CD4-positive, CD25-positive, alpha-beta regulatory T cell (primary cell): ENCODE data around the gene CAMKK2. TPM values are rescaled to one million over a fixed set of nuclear protein-coding genes. Genes with fewer than 3 reads are reported as not detected.
"Not testable (repeated sequence)": the region's sequence is repeated elsewhere in the genome, so short reads cannot be mapped to it uniquely, and the experiment has no call there.

Experiments
- ATAC-seq, 2 donors: fragments of 150-1000 bp; cut with Tn5 transposase; one replicate each; pipeline ENCODE4 v1.10.0; 2021; ENCODE audit warnings: low read depth in 2 of 2, moderate number of reproducible peaks in 2 of 2, moderate library complexity in 1 of 2
- DNase-seq, 3 donors: peaks; one replicate each; pipeline versions ENCODE4 v3.0.0 to v3.0.0-alpha.2; 2012 to 2022; ENCODE audit warnings: mixed read lengths in 1 of 3
- H3K27ac ChIP-seq: one replicate; pipeline ENCODE4 v1.7.0; 2013; ENCODE audit warnings: mild to moderate bottlenecking, low read length; ENCODE audit not compliant: insufficient read depth, poor library complexity, severe bottlenecking
- H3K27me3 ChIP-seq: one replicate; pipeline ENCODE4 v1.7.0; 2013; ENCODE audit warnings: low read length; ENCODE audit not compliant: control insufficient read depth, insufficient read depth
- H3K36me3 ChIP-seq: one replicate; pipeline ENCODE4 v1.7.0; 2013; ENCODE audit warnings: mild to moderate bottlenecking, low read length, moderate library complexity; ENCODE audit not compliant: control insufficient read depth, insufficient read depth
- H3K4me1 ChIP-seq: 2 replicates; pipeline ENCODE4 v1.7.0; 2013; ENCODE audit warnings: mild to moderate bottlenecking, low read length; ENCODE audit not compliant: insufficient read depth, control insufficient read depth, poor library complexity, severe bottlenecking
- H3K4me3 ChIP-seq: one replicate; pipeline ENCODE4 v1.7.0; 2013; ENCODE audit warnings: low read depth, mild to moderate bottlenecking, low read length, moderate library complexity
- H3K9me3 ChIP-seq, 2 experiments: 1 replicate in 1 of 2; 2 replicates in 1 of 2; pipeline ENCODE4 v1.7.0; 2013; ENCODE audit warnings: low read length in 2 of 2, mild to moderate bottlenecking in 1 of 2, moderate library complexity in 1 of 2; ENCODE audit not compliant: control insufficient read depth in 2 of 2
- H3K27ac Mint-ChIP-seq, 3 donors: one replicate each; pipeline ENCODE4 v1.8.0; 2020 to 2022; ENCODE audit warnings: mild to moderate bottlenecking in 3 of 3, mixed read lengths in 3 of 3, moderate library complexity in 2 of 3
- H3K27me3 Mint-ChIP-seq: one replicate; pipeline ENCODE4 v1.8.0; 2022; ENCODE audit warnings: mild to moderate bottlenecking, mixed read lengths
- H3K36me3 Mint-ChIP-seq: one replicate; pipeline ENCODE4 v1.8.0; 2020; ENCODE audit warnings: mixed read lengths
- H3K4me1 Mint-ChIP-seq, 4 donors: one replicate each; pipeline ENCODE4 v1.8.0; 2020 to 2022; ENCODE audit warnings: mixed read lengths in 4 of 4, mild to moderate bottlenecking in 1 of 4
- H3K4me3 Mint-ChIP-seq, 4 donors: one replicate each; pipeline ENCODE4 v1.8.0; 2020 to 2022; ENCODE audit warnings: mild to moderate bottlenecking in 4 of 4, mixed read lengths in 4 of 4, moderate library complexity in 3 of 4
- H3K9me3 Mint-ChIP-seq, 7 donors: one replicate each; pipeline ENCODE4 v1.8.0; 2020 to 2022; ENCODE audit warnings: mixed read lengths in 7 of 7, mild to moderate bottlenecking in 3 of 7, moderate library complexity in 2 of 7
- polyA plus RNA-seq, 4 donors: library from polyadenylated mRNA; unstranded; fragments of 300-500 nt; fragmentation: Illumina TruSeq; gene quantifications; one replicate each; pipeline ENCODE4 v1.2.3, GENCODE V29; 2021
- total RNA-seq: library from RNA; stranded (reverse); gene quantifications from one replicate; pipeline ENCODE4 v1.2.3, GENCODE V29; 2022

The CAMKK2 gene
- total and polyA plus RNA-seq, 5 donors from 2014 or later: 9.6 to 15.2 (median 12.1) TPM

GRCh38 chr12:121208571-121208970, 87.9 kb downstream of the CAMKK2 start:
- not testable (repeated sequence) for H3K9me3 ChIP-seq, H3K27me3 Mint-ChIP-seq, H3K36me3 Mint-ChIP-seq, H3K27me3 ChIP-seq, H3K4me3 ChIP-seq, DNase-seq, H3K9me3 Mint-ChIP-seq, H3K36me3 ChIP-seq, H3K27ac ChIP-seq, ATAC-seq
- Mint-ChIP-seq H3K4me1 (peaks cover 4 to 27% (median 13%) of the 10 kb centered on the region in 4 donors), H3K27ac (peak overlapping the region in 2 of 3 donors; percentile 47 to 51), H3K4me3 (peak overlapping the region; percentile 81 to 93 (median 85))
- H3K4me1 ChIP-seq: peaks cover 10% of the 10 kb centered on the region

- Histone ChIP-seq H3K27ac (no peak overlapping the region), H3K36me3 (no peaks in the 10 kb centered on the region), H3K4me3 (no peak overlapping the region), H3K4me1 (peaks cover 5% of the 10 kb centered on the region), H3K9me3 (no peaks in the 10 kb centered on the region), H3K27me3 (no peaks in the 10 kb centered on the region)
- ATAC-seq (no peak), DNase-seq (no peak)
- Mint-ChIP-seq H3K4me3 (peak overlapping the region in 1 of 4 donors; percentile 41), H3K27me3 (peaks cover 20% of the 10 kb centered on the region), H3K36me3 (no peaks in the 10 kb centered on the region), H3K4me1 (peaks cover 2 to 5% (median 5%) of the 10 kb centered on the region in 4 donors), H3K9me3 (no peaks in the 10 kb centered on the region), H3K27ac (no peak overlapping the region)
Measured at GRCh38 chr12:121205491-121205890, 91.0 kb downstream of the CAMKK2 start.

GRCh38 chr12:121203482-121203881, 93.0 kb downstream of the CAMKK2 start:
- Mint-ChIP-seq H3K36me3 (no peaks in the 10 kb centered on the region), H3K27ac (no peak overlapping the region), H3K4me3 (no peak overlapping the region), H3K4me1 (peaks cover 0 to 5% (median 2%) of the 10 kb centered on the region in 4 donors), H3K9me3 (no peaks in the 10 kb centered on the region), H3K27me3 (peaks cover 19% of the 10 kb centered on the region)
- no peaks in the 10 kb centered on the region for H3K36me3 ChIP-seq
- no peak overlapping the region for H3K27ac ChIP-seq
- H3K4me3 ChIP-seq: no peak overlapping the region
- no peaks in the 10 kb centered on the region for H3K27me3 ChIP-seq
- ATAC-seq (no peak), DNase-seq (no peak)
- H3K4me1 ChIP-seq: no peaks in the 10 kb centered on the region
- no peaks in the 10 kb centered on the region for H3K9me3 ChIP-seq

DNA sequence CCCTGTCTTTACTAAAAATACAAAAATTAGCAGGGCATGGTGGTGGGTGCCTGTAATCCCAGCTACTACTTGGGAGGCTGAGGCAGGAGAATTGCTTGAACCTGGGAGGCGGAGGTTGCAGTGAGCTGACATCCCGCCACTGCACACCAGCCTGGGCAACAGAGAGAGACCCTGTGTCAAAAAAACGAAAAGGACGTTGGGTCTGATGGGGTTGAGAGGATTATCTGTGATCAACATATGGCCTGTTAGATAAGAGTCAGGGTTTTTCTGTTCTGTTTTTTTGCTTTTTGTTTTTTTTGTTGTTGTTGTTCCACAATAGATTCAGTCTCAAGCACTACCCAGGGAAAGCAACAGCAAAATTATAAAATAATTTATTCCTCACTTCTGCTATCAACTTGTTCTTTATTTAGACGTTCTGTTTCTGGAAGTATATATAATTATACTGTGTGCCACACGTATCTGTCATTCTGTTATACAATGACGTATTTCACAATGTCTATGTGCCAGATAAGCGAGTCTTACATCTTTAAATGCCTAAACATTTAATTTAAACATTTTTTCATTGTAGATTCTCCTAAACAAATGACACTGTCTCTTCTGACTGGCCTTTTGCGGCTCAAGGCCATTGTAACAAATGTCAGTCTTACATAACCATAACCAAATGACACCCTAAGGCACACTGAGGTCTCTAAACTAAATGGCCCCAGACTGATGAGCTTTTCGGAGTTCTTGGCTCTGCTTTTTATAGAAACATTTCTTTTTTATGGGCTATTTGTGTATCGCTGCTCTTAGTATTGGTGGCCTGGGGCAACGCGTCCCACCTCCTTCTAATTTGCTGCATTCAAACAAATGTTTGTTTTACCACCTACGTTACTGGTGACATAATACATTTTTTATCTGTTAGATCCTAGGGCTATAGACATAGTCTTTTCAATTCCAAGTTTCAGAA, 93.8 kb downstream of the CAMKK2 start:
- H3K27me3 Mint-ChIP-seq: peaks cover 25% of the 10 kb centered on the region
- H3K27ac ChIP-seq: no peak overlapping the region
- no peaks in the 10 kb centered on the region for H3K9me3 Mint-ChIP-seq

DNA sequence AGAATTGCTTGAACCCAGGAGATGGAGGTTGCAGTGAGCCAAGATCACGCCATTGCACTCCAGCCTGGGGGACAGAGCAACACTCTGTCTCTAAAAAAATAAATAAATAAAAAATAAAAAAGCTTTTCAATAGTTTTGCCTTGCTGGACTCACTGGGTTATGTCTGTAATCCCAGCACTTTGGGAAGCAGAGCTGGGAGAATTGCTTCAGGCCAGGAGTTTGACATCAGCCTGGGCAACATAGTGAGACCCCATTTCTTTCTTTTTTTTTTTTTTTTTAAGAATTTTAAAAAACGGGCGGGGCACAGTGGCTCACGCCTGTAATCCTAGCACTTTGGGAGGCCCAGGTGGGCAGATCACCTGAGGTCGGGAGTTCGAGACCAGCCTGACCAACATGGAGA, 95.4 kb downstream of the CAMKK2 start:
- Mint-ChIP-seq H3K4me1 (peaks cover 0 to 11% (median 2%) of the 10 kb centered on the region in 4 donors), H3K27me3 (peaks cover 27% of the 10 kb centered on the region)
- H3K27ac Mint-ChIP-seq, H3K27ac ChIP-seq, DNase-seq, H3K9me3 ChIP-seq, H3K4me1 ChIP-seq, H3K4me3 ChIP-seq, H3K36me3 Mint-ChIP-seq, H3K4me3 Mint-ChIP-seq, H3K36me3 ChIP-seq, ATAC-seq, H3K9me3 Mint-ChIP-seq, H3K27me3 ChIP-seq: not testable (repeated sequence)

More for the DNA sequence above, 93.8 kb downstream of the CAMKK2 start:
- Mint-ChIP-seq H3K4me3 (no peak overlapping the region), H3K36me3 (no peaks in the 10 kb centered on the region), H3K4me1 (peaks cover 0 to 6% (median 2%) of the 10 kb centered on the region in 4 donors), H3K27ac (no peak overlapping the region)
- no peak overlapping the region for H3K4me3 ChIP-seq
- H3K27me3 ChIP-seq: no peaks in the 10 kb centered on the region
- H3K9me3 ChIP-seq: no peaks in the 10 kb centered on the region
- DNase-seq: no peak
- no peaks in the 10 kb centered on the region for H3K4me1 ChIP-seq
- ATAC-seq: no peak
- H3K36me3 ChIP-seq: no peaks in the 10 kb centered on the region

DNA sequence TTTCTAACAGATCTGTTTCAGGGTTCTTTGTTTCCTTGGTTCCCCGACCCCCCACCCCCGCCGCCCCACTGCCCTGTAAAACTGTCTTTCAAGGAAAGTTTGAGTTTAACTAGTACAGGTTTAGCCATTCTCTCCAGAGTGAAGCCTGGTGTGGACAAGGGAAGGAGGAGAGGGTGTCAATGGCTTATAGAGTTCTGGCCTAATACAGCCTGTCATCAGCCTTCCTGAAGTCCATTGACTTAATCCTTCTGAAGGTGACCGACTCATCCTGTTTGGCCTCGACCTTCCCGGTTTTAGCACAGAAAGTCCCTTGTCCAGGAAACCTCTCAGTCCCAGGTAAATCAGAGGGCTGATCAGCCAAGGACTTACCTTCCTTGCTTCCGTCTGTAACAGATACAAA, 97.6 kb downstream of the CAMKK2 start:
- H3K4me1 ChIP-seq: no peaks in the 10 kb centered on the region
- Mint-ChIP-seq H3K27me3 (peaks cover 27% of the 10 kb centered on the region), H3K4me3 (no peak overlapping the region), H3K27ac (no peak overlapping the region), H3K9me3 (no peaks in the 10 kb centered on the region), H3K4me1 (peaks cover 0 to 8% (median 0%) of the 10 kb centered on the region in 4 donors), H3K36me3 (no peaks in the 10 kb centered on the region)
- H3K9me3 ChIP-seq: no peaks in the 10 kb centered on the region
- ATAC-seq (no peak), DNase-seq (no peak)
- H3K27ac ChIP-seq: no peak overlapping the region
- H3K36me3 ChIP-seq: no peaks in the 10 kb centered on the region
- H3K4me3 ChIP-seq: no peak overlapping the region
- H3K27me3 ChIP-seq: peaks cover 2% of the 10 kb centered on the region

DNA sequence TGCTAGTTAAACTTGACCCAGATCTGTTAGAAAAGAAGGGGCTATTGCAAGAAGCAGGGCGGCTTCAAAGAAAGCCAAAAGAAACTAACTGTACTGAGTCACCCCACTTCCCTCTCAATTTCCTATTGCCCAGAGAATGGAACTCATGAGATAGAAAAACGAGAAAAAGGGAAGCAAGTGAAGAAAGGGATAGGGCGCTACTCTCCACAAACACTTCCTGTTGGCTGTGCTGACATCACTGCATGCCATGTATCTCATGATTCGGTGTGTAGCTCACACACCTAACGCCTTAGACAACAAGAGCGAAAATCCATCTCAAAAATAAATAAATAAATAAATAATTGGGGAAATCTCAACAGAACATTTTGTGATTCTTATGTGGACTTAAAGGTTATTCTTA, 99.6 kb downstream of the CAMKK2 start:
- Mint-ChIP-seq H3K4me1 (peaks cover 0 to 8% (median 0%) of the 10 kb centered on the region in 4 donors), H3K27me3 (peaks cover 18% of the 10 kb centered on the region), H3K9me3 (no peaks in the 10 kb centered on the region), H3K36me3 (no peaks in the 10 kb centered on the region), H3K27ac (peak overlapping the region in 1 of 3 donors; percentile 67), H3K4me3 (peak overlapping the region in 2 of 4 donors; percentile 36 to 38)
- H3K36me3 ChIP-seq: no peaks in the 10 kb centered on the region
- DNase-seq: peak in 1 of 3 donors; percentile 27
- no peak overlapping the region for H3K27ac ChIP-seq
- H3K4me3 ChIP-seq: no peak overlapping the region
- no peaks in the 10 kb centered on the region for H3K4me1 ChIP-seq
- peak in 1 of 2 donors; percentile 44 for ATAC-seq
- H3K9me3 ChIP-seq: no peaks in the 10 kb centered on the region
- H3K27me3 ChIP-seq: peaks cover 2% of the 10 kb centered on the region
